GM12875 (cell line): ENCODE results near the gene PDCD11.

Experiments
- H3K4me3 ChIP-seq: one replicate; pipeline ENCODE4 v1.5.1; 2011; ENCODE audit warnings: low read depth, low read length, control low read depth
- CTCF ChIP-seq: IDR thresholded peaks from 2 replicates; pipeline ENCODE4 v1.5.1; 2011; ENCODE audit warnings: low read depth, mild to moderate bottlenecking, control low read depth, inconsistent platforms, low read length, moderate library complexity, borderline replicate concordance; ENCODE audit not compliant: insufficient read depth

Gene PDCD11

GRCh38 chr10:103457176-103457712 lies 60.8 kb downstream of the PDCD11 start:
- no peak overlapping the region for H3K4me3 ChIP-seq
- no peak for TF ChIP-seq CTCF

GRCh38 chr10:103457896-103458583 lies 61.6 kb downstream of the PDCD11 start:
- no peak overlapping the region for H3K4me3 ChIP-seq
- TF ChIP-seq CTCF = no peak

GRCh38 chr10:103458720-103459119 lies 62.3 kb downstream of the PDCD11 start, which contains the start of gene CALHM1:
Gene CALHM1, minus strand, starts transcription at chr10:103458900. Its CDS starts 149 bp downstream, at chr10:103458751.
- no peak within 1 kb of the TSS for H3K4me3 ChIP-seq

GRCh38 chr10:103459615-103460014 lies 63.2 kb downstream of the PDCD11 start:
- no peak overlapping the region for H3K4me3 ChIP-seq
- TF ChIP-seq CTCF = no peak

More at GRCh38 chr10:103458720-103459119, 62.3 kb downstream of the PDCD11 start, which contains the start of gene CALHM1:
- no peak for TF ChIP-seq CTCF

- TF ChIP-seq CTCF = no peak
- no peak overlapping the region for H3K4me3 ChIP-seq
Measured at GRCh38 chr10:103463499-103463898, 67.1 kb downstream of the PDCD11 start.

- no peak for TF ChIP-seq CTCF
- no peak overlapping the region for H3K4me3 ChIP-seq
Measured at GRCh38 chr10:103465411-103466179, 69.2 kb downstream of the PDCD11 start.
